ENCODE data around the gene RAB3C. TPM values are rescaled to one million over a fixed set of nuclear protein-coding genes. Genes with fewer than 3 reads are reported as not detected.

The RAB3C gene
- total RNA-seq, 1 donor from 2014 or later: not detected

GRCh38 chr5:58771796-58772195 lies 188.9 kb downstream of the RAB3C start:
- intact Hi-C loops (cut with micrococcal nuclease): no loop called here

- intact Hi-C loops (cut with micrococcal nuclease): no loop called here
These were observed 191.0 kb downstream of the RAB3C start for GRCh38 chr5:58773744-58774441.

- intact Hi-C loops (cut with micrococcal nuclease): no loop called here
These were observed 192.1 kb downstream of the RAB3C start for GRCh38 chr5:58774937-58775336.

- intact Hi-C loops (cut with micrococcal nuclease): no loop called here
These were observed 192.9 kb downstream of the RAB3C start for GRCh38 chr5:58775701-58776262.

- intact Hi-C loops (cut with micrococcal nuclease): no loop called here
These were observed 193.7 kb downstream of the RAB3C start for GRCh38 chr5:58776559-58776958.

- intact Hi-C loops (cut with micrococcal nuclease): no loop called here
These were observed 196.0 kb downstream of the RAB3C start for GRCh38 chr5:58778888-58779287.

GRCh38 chr5:58786035-58786434 lies 203.2 kb downstream of the RAB3C start:
- intact Hi-C loops (cut with micrococcal nuclease): no loop called here

GRCh38 chr5:58786711-58787303 lies 203.9 kb downstream of the RAB3C start:
- intact Hi-C loops (cut with micrococcal nuclease): no loop called here

- intact Hi-C loops (cut with micrococcal nuclease): no loop called here
These were observed 205.1 kb downstream of the RAB3C start for GRCh38 chr5:58787987-58788386.

GRCh38 chr5:58793888-58794657 lies 211.2 kb downstream of the RAB3C start:
- intact Hi-C loops (cut with micrococcal nuclease): no loop called here

GRCh38 chr5:58794875-58795274 lies 212.0 kb downstream of the RAB3C start:
- intact Hi-C loops (cut with micrococcal nuclease): no loop called here

- intact Hi-C loops (cut with micrococcal nuclease): no loop called here
These were observed 212.5 kb downstream of the RAB3C start for GRCh38 chr5:58795327-58795726.

- intact Hi-C loops (cut with micrococcal nuclease): no loop called here
These were observed 214.1 kb downstream of the RAB3C start for GRCh38 chr5:58797021-58797420.

GRCh38 chr5:58800356-58800755 lies 217.5 kb downstream of the RAB3C start:
- intact Hi-C loops (cut with micrococcal nuclease): no loop called here

GRCh38 chr5:58800861-58801540 lies 218.1 kb downstream of the RAB3C start:
- intact Hi-C loops (cut with micrococcal nuclease): no loop called here

GRCh38 chr5:58803056-58803455 lies 220.2 kb downstream of the RAB3C start:
- intact Hi-C loops (cut with micrococcal nuclease): no loop called here

GRCh38 chr5:58804291-58804690 lies 221.4 kb downstream of the RAB3C start:
- intact Hi-C loops (cut with micrococcal nuclease): no loop called here

GRCh38 chr5:58810086-58810485 lies 227.2 kb downstream of the RAB3C start:
- intact Hi-C loops (cut with micrococcal nuclease): no loop called here

GRCh38 chr5:58813855-58814254 lies 231.0 kb downstream of the RAB3C start:
- intact Hi-C loops (cut with micrococcal nuclease): no loop called here

- intact Hi-C loops (cut with micrococcal nuclease): no loop called here
These were observed 233.4 kb downstream of the RAB3C start for GRCh38 chr5:58816181-58816731.

- intact Hi-C loops (cut with micrococcal nuclease): no loop called here
These were observed 235.6 kb downstream of the RAB3C start for GRCh38 chr5:58818465-58818864.
